DND-41 (cell line): ENCODE results near the gene MYO5C.

Experiments
- ATAC-seq: fragments of 200-7000 bp; cut with Tn5 transposase; 3 replicates; pipeline ENCODE4 v1.9.1; 2021; ENCODE audit warnings: low read depth; ENCODE audit not compliant: insufficient read depth
- DNase-seq: peaks from one replicate; pipeline ENCODE4 v3.0.0-alpha.2; 2020
- H2AFZ ChIP-seq: 2 replicates; pipeline ENCODE4 v1.6.0; 2012; ENCODE audit warnings: low read depth, low read length
- H3K27ac ChIP-seq: 2 replicates; pipeline ENCODE4 v1.5.1; 2012; ENCODE audit warnings: low read length, inconsistent platforms
- H3K27me3 ChIP-seq: fragments of 200-600 bp; sonication (generic); 2 replicates; pipeline ENCODE4 v1.6.0; 2012; ENCODE audit warnings: low read length, mild to moderate bottlenecking, inconsistent platforms; ENCODE audit not compliant: insufficient read depth, poor library complexity
- H3K36me3 ChIP-seq: 2 replicates; pipeline ENCODE4 v1.5.1; 2012; ENCODE audit warnings: low read length, inconsistent platforms; ENCODE audit not compliant: insufficient read depth
- H3K4me1 ChIP-seq: 2 replicates; pipeline ENCODE4 v1.5.1; 2012; ENCODE audit warnings: mild to moderate bottlenecking, low read length; ENCODE audit not compliant: insufficient read depth
- H3K4me2 ChIP-seq: 2 replicates; pipeline ENCODE4 v1.6.0; 2012; ENCODE audit warnings: mild to moderate bottlenecking, moderate library complexity, low read length, inconsistent platforms; ENCODE audit not compliant: insufficient read depth
- H3K4me3 ChIP-seq, 2 experiments: fragments of 200-600 bp in 1 of 2; shearing (Covaris generic) in 1 of 2; 2 replicates each; pipeline ENCODE4 v1.5.1; 2012 to 2016; ENCODE audit warnings: inconsistent platforms in 2 of 2, low read length in 2 of 2, mild to moderate bottlenecking in 2 of 2, low read depth in 1 of 2, moderate library complexity in 1 of 2
- H3K79me2 ChIP-seq: 2 replicates; pipeline ENCODE4 v1.6.0; 2012; ENCODE audit warnings: low read length, inconsistent platforms; ENCODE audit not compliant: insufficient read depth
- H3K9ac ChIP-seq: 2 replicates; pipeline ENCODE4 v1.6.0; 2012; ENCODE audit warnings: low read depth, mild to moderate bottlenecking, inconsistent platforms, low read length, moderate library complexity
- H3K9me3 ChIP-seq: 2 replicates; pipeline ENCODE4 v1.5.1; 2012; ENCODE audit warnings: low read length, moderate library complexity, mild to moderate bottlenecking, inconsistent platforms; ENCODE audit not compliant: insufficient read depth, severe bottlenecking
- H4K20me1 ChIP-seq: 2 replicates; pipeline ENCODE4 v1.6.0; 2012; ENCODE audit warnings: low read length; ENCODE audit not compliant: insufficient read depth
- EZH2 ChIP-seq: IDR thresholded peaks from 3 replicates; pipeline ENCODE4 v1.6.1; 2012; ENCODE audit warnings: borderline replicate concordance, low read depth, mild to moderate bottlenecking, moderate library complexity, low read length, inconsistent platforms; ENCODE audit not compliant: severe bottlenecking
- TF ChIP-seq, protein P1 (sequence below): IDR thresholded peaks from 2 replicates; pipeline ENCODE4 v1.5.1; 2012; ENCODE audit warnings: borderline replicate concordance, low read length, moderate library complexity, mild to moderate bottlenecking; ENCODE audit not compliant: poor library complexity, severe bottlenecking; ENCODE audit errors: extremely low read depth

MYO5C gene

DNA sequence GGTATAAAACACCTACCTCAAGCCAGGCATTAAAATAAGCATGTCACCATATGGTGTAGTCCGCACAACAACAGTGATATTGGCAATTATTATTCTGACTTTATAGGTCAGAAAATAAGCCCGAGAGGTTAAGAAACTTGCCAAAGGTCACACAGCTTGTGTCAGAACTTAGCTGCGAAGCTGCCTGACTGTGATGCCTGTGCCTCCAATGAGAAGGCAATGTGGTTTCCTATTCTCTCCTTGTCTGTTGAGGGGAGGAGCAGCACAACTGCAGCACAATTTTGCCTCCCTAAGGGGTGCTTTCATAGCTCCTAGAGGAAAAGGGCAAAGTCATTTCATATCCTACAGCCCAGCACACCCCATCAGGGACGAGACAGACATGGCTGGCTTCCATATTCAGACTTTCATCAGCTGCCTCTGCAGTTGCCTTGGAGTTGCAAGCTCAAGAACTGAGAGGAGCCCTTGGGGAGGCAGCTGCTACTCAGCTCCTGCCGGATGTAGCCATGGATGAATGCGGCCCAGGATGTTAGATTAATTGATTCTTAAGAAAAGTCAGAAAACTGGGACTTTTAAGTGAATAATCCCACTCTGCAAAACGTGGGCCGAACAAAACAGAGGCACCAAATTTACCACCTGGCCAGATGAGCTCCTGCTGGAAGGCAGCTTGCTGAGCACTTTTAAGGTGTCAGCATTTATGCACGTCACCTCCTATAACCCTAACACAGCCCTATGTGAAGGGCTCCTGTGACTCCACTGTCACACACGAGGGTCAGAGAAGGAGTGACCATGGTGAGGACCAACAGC is 38.5 kb downstream of the MYO5C start:
- Histone ChIP-seq H3K4me3 (0 out of 4 replicates have a peak overlapping the region, but pooled peaks of 1 of the 2 experiments have one; percentile 40), H3K9ac (no peak overlapping the region), H2AFZ (peak overlapping the region; percentile 7), H3K9me3 (no peaks in the 10 kb centered on the region), H3K27me3 (no peaks in the 10 kb centered on the region), H3K4me2 (peak overlapping the region; percentile 57), H3K79me2 (no peaks in the 10 kb centered on the region), H3K4me1 (peaks cover 21% of the 10 kb centered on the region), H4K20me1 (no peaks in the 10 kb centered on the region), H3K27ac (no peak overlapping the region), H3K36me3 (no peaks in the 10 kb centered on the region)
- ATAC-seq: peak; percentile 56
- peak; percentile 40 for DNase-seq
- TF ChIP-seq, protein P1, sequence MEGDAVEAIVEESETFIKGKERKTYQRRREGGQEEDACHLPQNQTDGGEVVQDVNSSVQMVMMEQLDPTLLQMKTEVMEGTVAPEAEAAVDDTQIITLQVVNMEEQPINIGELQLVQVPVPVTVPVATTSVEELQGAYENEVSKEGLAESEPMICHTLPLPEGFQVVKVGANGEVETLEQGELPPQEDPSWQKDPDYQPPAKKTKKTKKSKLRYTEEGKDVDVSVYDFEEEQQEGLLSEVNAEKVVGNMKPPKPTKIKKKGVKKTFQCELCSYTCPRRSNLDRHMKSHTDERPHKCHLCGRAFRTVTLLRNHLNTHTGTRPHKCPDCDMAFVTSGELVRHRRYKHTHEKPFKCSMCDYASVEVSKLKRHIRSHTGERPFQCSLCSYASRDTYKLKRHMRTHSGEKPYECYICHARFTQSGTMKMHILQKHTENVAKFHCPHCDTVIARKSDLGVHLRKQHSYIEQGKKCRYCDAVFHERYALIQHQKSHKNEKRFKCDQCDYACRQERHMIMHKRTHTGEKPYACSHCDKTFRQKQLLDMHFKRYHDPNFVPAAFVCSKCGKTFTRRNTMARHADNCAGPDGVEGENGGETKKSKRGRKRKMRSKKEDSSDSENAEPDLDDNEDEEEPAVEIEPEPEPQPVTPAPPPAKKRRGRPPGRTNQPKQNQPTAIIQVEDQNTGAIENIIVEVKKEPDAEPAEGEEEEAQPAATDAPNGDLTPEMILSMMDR: no peak
- TF ChIP-seq EZH2: no peak

DNA sequence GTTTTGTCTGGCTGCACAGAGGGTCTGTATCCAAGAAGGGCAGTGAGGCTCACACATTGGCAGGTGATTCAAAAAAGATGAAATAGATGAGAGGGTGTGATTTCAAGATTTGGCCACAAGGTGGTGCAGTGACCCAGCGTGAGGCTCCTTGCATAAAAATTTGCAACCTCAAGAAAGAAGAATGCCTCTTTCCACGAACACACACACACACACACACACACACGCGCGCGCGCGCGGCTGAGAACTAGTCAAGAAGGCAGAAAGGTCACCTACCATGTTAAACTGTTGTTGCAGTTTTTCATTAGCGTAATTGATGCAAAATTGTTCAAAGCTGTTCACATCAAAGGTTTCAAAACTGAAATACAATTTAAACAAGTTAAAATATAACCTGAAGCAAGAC is 39.2 kb downstream of the MYO5C start:
- ATAC-seq: peak; percentile 56
- TF ChIP-seq, protein P1: peak; percentile 76
- no peak for TF ChIP-seq EZH2
- Histone ChIP-seq H3K4me1 (peaks cover 13% of the 10 kb centered on the region), H3K79me2 (no peaks in the 10 kb centered on the region), H2AFZ (peak overlapping the region; percentile 7; the same call in 1 of the 2 replicates), H3K27me3 (no peaks in the 10 kb centered on the region), H4K20me1 (no peaks in the 10 kb centered on the region), H3K27ac (no peak overlapping the region), H3K36me3 (no peaks in the 10 kb centered on the region), H3K9me3 (no peaks in the 10 kb centered on the region), H3K4me3 (peak overlapping the region in 1 of 2 experiments; percentile 40; a peak in 2 of 4 replicates), H3K4me2 (peak overlapping the region; percentile 57), H3K9ac (no peak overlapping the region)
- peak; percentile 78 for DNase-seq

DNA sequence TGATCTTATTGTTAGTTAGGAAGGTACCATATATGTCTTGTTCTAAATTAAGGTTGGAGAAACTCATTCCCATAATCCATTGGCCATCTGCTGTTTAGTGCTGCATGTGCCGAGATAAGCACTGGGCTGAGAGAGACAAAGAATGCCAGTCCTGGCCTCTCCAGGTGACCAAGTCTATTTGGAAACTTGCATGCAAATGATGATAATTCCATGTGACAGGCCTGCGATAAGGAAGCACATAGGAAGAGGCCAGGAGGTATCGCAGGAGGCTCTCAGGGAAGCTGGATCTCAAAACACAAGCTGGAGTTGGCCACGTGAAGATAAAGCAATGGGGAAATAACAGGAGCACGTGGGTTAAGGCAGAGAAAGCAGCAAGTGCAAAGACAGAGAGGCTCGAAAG is 39.7 kb downstream of the MYO5C start:
- ATAC-seq (no peak), DNase-seq (no peak)
- TF ChIP-seq, protein P1: no peak
- TF ChIP-seq EZH2: no peak
- no peak overlapping the region for H2AFZ ChIP-seq
- H3K27me3 ChIP-seq: no peaks in the 10 kb centered on the region
- H3K9ac ChIP-seq: no peak overlapping the region
- no peaks in the 10 kb centered on the region for H3K9me3 ChIP-seq
- H3K4me1 ChIP-seq: peaks cover 9% of the 10 kb centered on the region
- H3K36me3 ChIP-seq: no peaks in the 10 kb centered on the region
- H3K79me2 ChIP-seq: no peaks in the 10 kb centered on the region
- H4K20me1 ChIP-seq: no peaks in the 10 kb centered on the region
- H3K4me3 ChIP-seq: no peak overlapping the region
- H3K4me2 ChIP-seq: no peak overlapping the region
- H3K27ac ChIP-seq: no peak overlapping the region
